Heart right ventricle (tissue), 16 donors: ENCODE measurements around the gene FOXC1. TPM values are rescaled to one million over a fixed set of nuclear protein-coding genes. Genes with fewer than 3 reads are reported as not detected.

Experiments used
- ATAC-seq, 8 donors: fragments of 200-7000 bp; cut with Tn5 transposase; one replicate each; pipeline ENCODE4 v1.9.1; 2020; ENCODE audit warnings: mild to moderate bottlenecking in 8 of 8, moderate library complexity in 8 of 8, moderate number of reproducible peaks in 1 of 8
- DNase-seq, 2 donors: peaks; one replicate each; pipeline ENCODE4 v3.0.0-alpha.2; 2020
- H3K27ac ChIP-seq, 10 donors: fragments of 200-600 bp; sonication (generic) in 2 of 10; one replicate each; pipeline versions ENCODE4 v1.5.0 to v1.8.0; 2020 to 2022; ENCODE audit warnings: mild to moderate bottlenecking in 3 of 10
- H3K27me3 ChIP-seq, 7 donors: fragments of 200-600 bp; one replicate each; pipeline ENCODE4 v1.8.0; 2021 to 2022; ENCODE audit warnings: mild to moderate bottlenecking in 2 of 7
- H3K36me3 ChIP-seq, 9 donors: fragments of 200-600 bp; sonication (generic) in 1 of 9; one replicate each; pipeline versions ENCODE4 v1.5.0 to v1.8.0; 2020 to 2022; ENCODE audit warnings: mild to moderate bottlenecking in 2 of 9
- H3K4me1 ChIP-seq, 9 donors: fragments of 200-600 bp; sonication (generic) in 1 of 9; one replicate each; pipeline versions ENCODE4 v1.5.0 to v1.8.0; 2020 to 2022; ENCODE audit warnings: mild to moderate bottlenecking in 4 of 9
- H3K4me3 ChIP-seq, 10 donors: fragments of 200-600 bp; sonication (generic) in 2 of 10; one replicate each; pipeline versions ENCODE4 v1.5.0 to v1.8.0; 2020 to 2022; ENCODE audit warnings: mild to moderate bottlenecking in 7 of 10, moderate library complexity in 2 of 10
- H3K9me3 ChIP-seq, 11 donors: fragments of 200-600 bp in 10 of 11; sonication (generic) in 2 of 11; one replicate each; pipeline versions ENCODE4 v1.5.0 to v1.8.0; 2013 to 2022; ENCODE audit warnings: mild to moderate bottlenecking in 2 of 11, control low read depth in 1 of 11, moderate library complexity in 1 of 11
- WGBS, 2 donors: extraction: QIAGEN DNeasy Blood & Tissue Kit; methylation state at CpG; one replicate each; pipeline ENCODE4 v1.1.7; 2013; ENCODE audit warnings: inconsistent platforms in 1 of 2; 5-methylcytosine and 5-hydroxymethylcytosine counted together
- intact Hi-C, 10 donors: fragments of 100-400 bp; cut with DNase I; formaldehyde crosslinking; loops; one replicate each; pipeline versions ENCODE4 v1.11.1 to v1.14.2; 2022
- polyA plus RNA-seq, 2 donors: library from polyadenylated mRNA; stranded (reverse); fragments of 200-250 nt; gene quantifications; one replicate each; pipeline ENCODE4 v1.2.3, GENCODE V29; 2013
- total RNA-seq, 10 donors: library from RNA; stranded (reverse); fragmentation: NEBNext Ultra II Directional in 3 of 10; extraction: Animal tissue kit (Norgen Biotek cat#: 25700) in 3 of 10; gene quantifications; one replicate each; pipeline versions ENCODE4 v1.2.1 to v1.2.4, GENCODE V29; 2021 to 2023
- TF ChIP-seq, protein P1 (sequence below), 9 donors: fragments of 200-600 bp; sonication (generic) in 2 of 9; IDR thresholded peaks; one replicate each; pipeline versions ENCODE4 v1.5.0 to v1.8.0; 2021 to 2022; ENCODE audit warnings: antibody characterized with exemption in 9 of 9, mild to moderate bottlenecking in 5 of 9, moderate library complexity in 1 of 9
- donor health status: Arrhythmogenic right ventricular cardiomyopathy.
- donor health status: ischemic (EF 13 %, LVEDD 7.1; RV severe dilation, severe dysfunction).
- donor health status: healthy with polysubstance abuse.
- donor health status: DM: no; HTN: yes; CAD: no.
- donor health status: DM: no; HTN: no; CAD: no.
- donor health status: ischemic (EF 25% LVEDD 6.9; RV normal size, moderate dysfunction).
- donor health status: ischemic (EF 25% LVEDD 5.7; RV mildly dilated, moderate dysfunction).
- donor health status: healthy.
- donor health status: DM: yes; HTN: yes; CAD: no.
- donor health status: Ischemic cardiomyopathy.
- donor health status: ischemic (EF 35%, LVEDD 5.7; RV mildly dilated, moderate dysfunction).
- donor health status: nonischemic (EF 11% LVEDD 7.7; RV severe dilation, severe dysfunction).
- donor health status: DM: yes; HTN: yes; CAD: no.
- donor health status: PGD.
- donor health status: ischemic (EF 29% LVEDD 5.4; RV normal size, mild dysfunction).
- donor health status: nonischemic (EF 23%, LVEDD 6.1; RV moderate dilation, normal function).

Gene FOXC1
- total and polyA plus RNA-seq, 12 donors, result 2.8 to 7.4 (median 4.0) TPM

DNA sequence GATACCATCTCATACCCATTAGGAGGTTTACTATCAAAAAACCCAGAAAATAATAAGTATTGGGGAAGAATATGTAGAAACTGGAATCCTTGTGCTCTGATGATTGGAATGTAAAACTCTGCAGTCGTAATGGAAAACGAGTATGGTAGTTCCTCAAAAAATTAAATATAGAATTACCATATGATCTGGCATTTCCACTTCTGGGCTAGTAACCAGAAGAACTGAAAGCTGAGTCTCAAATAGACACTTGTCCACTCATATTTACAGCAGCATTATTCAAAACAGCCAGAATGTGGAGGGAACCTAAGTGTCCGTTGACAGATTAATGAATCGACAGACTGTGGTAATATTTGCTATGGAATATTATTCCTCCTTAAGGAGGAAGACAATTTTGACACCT is 44.3 kb downstream of the FOXC1 start:
- Histone ChIP-seq H3K27me3 (no peaks in the 10 kb centered on the region), H3K27ac (no peak overlapping the region), H3K4me3 (no peak overlapping the region), H3K9me3 (no peaks in the 10 kb centered on the region), H3K4me1 (no peaks in the 10 kb centered on the region), H3K36me3 (no peaks in the 10 kb centered on the region)
- DNase-seq, result no peak
- no peak for ATAC-seq
- 85 to 88% methylated on average over 4 of the region's 4 CpGs for WGBS, 2 donors
- intact Hi-C loops, result no loop called here
- TF ChIP-seq, protein P1, sequence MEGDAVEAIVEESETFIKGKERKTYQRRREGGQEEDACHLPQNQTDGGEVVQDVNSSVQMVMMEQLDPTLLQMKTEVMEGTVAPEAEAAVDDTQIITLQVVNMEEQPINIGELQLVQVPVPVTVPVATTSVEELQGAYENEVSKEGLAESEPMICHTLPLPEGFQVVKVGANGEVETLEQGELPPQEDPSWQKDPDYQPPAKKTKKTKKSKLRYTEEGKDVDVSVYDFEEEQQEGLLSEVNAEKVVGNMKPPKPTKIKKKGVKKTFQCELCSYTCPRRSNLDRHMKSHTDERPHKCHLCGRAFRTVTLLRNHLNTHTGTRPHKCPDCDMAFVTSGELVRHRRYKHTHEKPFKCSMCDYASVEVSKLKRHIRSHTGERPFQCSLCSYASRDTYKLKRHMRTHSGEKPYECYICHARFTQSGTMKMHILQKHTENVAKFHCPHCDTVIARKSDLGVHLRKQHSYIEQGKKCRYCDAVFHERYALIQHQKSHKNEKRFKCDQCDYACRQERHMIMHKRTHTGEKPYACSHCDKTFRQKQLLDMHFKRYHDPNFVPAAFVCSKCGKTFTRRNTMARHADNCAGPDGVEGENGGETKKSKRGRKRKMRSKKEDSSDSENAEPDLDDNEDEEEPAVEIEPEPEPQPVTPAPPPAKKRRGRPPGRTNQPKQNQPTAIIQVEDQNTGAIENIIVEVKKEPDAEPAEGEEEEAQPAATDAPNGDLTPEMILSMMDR (IDR thresholded peaks at IDR 0.05), result no peak

DNA sequence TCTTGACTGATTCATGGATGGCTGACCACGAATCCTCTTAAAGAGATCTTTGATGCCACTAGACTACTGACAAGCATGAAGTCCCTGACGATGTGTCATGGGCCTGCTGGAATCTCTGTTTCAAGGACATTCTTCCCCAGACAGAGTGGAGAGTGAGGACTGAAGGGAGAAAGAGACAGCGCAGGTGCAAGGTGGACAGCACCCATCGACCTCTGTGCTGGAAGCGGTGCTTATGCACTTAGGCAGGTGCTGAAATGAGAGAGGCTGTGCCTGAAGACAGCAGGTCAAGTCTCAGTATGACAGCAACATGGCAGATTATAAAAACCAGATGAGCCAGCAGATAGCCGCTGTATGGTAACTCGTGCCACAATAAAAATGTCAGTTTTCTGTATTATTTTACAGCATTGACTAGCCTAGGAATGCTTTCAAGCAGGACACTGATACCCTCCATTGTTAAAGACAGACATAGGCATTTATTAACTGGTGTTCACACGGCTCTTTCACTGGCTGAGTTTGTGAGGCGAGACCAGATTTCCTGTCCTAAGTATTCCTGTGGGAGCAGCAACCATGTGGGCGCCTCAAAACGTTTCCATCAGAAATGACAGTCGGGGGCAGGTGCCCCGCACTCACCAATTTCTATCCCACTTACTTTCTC is 47.5 kb downstream of the FOXC1 start:
- no peak overlapping the region for H3K4me3 ChIP-seq
- no peaks in the 10 kb centered on the region for H3K9me3 ChIP-seq
- no peak overlapping the region for H3K27ac ChIP-seq
- intact Hi-C loops, result no loop called here
- DNase-seq (no peak), ATAC-seq (no peak)
- 62 to 63% methylated on average over 13 of the region's 13 CpGs for WGBS, 2 donors
- H3K36me3 ChIP-seq, result no peaks in the 10 kb centered on the region
- H3K27me3 ChIP-seq, result no peaks in the 10 kb centered on the region
- no peaks in the 10 kb centered on the region for H3K4me1 ChIP-seq
- TF ChIP-seq, protein P1 (IDR thresholded peaks at IDR 0.05), result no peak

GRCh38 chr6:1657771-1658165 is 48.1 kb downstream of the FOXC1 start:
- WGBS, 2 donors, result 90 to 91% methylated on average over 7 of the region's 7 CpGs
- TF ChIP-seq, protein P1 (IDR thresholded peaks at IDR 0.05), result no peak
- intact Hi-C loops, result no loop called here

DNA sequence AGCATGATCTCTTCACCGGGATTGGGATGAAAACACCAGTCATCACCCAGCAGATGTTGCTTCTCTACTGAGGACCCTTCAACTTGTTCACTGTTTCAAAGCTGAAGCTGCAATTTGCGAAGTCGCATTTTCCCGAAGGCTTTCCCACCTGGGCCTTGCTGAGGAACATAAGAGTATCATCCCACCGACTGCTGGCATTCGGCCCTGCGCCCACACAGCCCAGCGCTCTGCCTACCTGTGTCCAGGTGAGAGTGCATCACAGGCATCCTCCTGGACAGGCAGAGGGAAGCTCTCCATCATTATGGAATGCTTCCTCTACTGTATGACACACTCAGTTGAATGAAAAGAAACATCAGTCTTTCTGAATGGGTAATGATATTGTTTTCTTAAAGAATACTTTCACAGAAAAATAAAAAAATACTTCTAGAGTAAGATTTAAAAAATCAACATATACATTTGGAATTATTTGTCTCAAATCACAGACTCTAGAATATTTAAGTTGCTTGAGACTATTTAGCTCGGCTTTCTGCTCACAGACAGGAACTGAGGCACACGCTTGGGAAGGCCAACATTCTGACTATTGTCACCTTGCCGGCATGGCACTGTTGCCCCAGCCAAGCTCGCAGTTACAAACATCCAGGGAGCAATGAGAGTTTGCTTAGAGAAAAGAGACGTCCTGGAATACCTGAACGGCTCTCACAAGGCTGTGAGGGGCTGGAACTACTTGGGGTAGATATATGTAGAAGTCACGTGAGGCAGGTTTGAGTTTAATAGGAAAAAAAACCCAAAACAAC is 48.7 kb downstream of the FOXC1 start:
- intact Hi-C loops, result no loop called here
- H3K27me3 ChIP-seq, result no peaks in the 10 kb centered on the region
- no peak overlapping the region for H3K27ac ChIP-seq
- 94 to 95% methylated on average over 15 of the region's 15 CpGs for WGBS, 2 donors
- DNase-seq (no peak), ATAC-seq (no peak)
- no peak overlapping the region for H3K4me3 ChIP-seq
- H3K9me3 ChIP-seq, result no peaks in the 10 kb centered on the region
- TF ChIP-seq, protein P1 (IDR thresholded peaks at IDR 0.05), result no peak
- peaks cover 0 to 8% (median 0%) of the 10 kb centered on the region in 9 donors for H3K4me1 ChIP-seq
- no peaks in the 10 kb centered on the region for H3K36me3 ChIP-seq

More at GRCh38 chr6:1657771-1658165, 48.1 kb downstream of the FOXC1 start:
- Histone ChIP-seq H3K36me3 (no peaks in the 10 kb centered on the region), H3K4me3 (no peak overlapping the region), H3K27ac (no peak overlapping the region), H3K4me1 (peaks cover 0 to 4% (median 0%) of the 10 kb centered on the region in 9 donors), H3K9me3 (no peaks in the 10 kb centered on the region), H3K27me3 (no peaks in the 10 kb centered on the region)
- no peak for DNase-seq
- no peak for ATAC-seq
